ENCODE measurements around the gene CPAMD8.
A peak's percentile ranks its signal among the peaks of the same experiment; 100 is the strongest.
"Not testable (repeated sequence)": the region's sequence is repeated elsewhere in the genome, so short reads cannot be mapped to it uniquely, and the experiment has no call there.

The CPAMD8 gene

GRCh38 chr19:16938211-16938610 lies 88.4 kb downstream of the CPAMD8 start:
- TF ChIP-seq CTCF (IDR thresholded peaks at IDR 0.05; ENCODE audit: control extremely low read depth, extremely low read depth, low read depth, missing control alignments): no peak
- CTCF ChIA-PET: no interaction called here
- POLR2A ChIA-PET: no interaction called here
- DNase-seq (ENCODE audit: extremely low spot score): peak; percentile 3

- DNase-seq (ENCODE audit: extremely low spot score); POLR2A ChIA-PET; CTCF ChIA-PET: not testable (repeated sequence)
Measured at GRCh38 chr19:16937796-16938195, 88.8 kb downstream of the CPAMD8 start.

- ChIA-PET POLR2A (no interaction called here), CTCF (no interaction called here)
- no peak for DNase-seq (ENCODE audit: extremely low spot score)
- no peak for TF ChIP-seq CTCF (IDR thresholded peaks at IDR 0.05; ENCODE audit: control extremely low read depth, extremely low read depth, low read depth, missing control alignments)
Measured at GRCh38 chr19:16936901-16937300, 89.7 kb downstream of the CPAMD8 start.

GRCh38 chr19:16934489-16934888 lies 92.1 kb downstream of the CPAMD8 start:
- POLR2A ChIA-PET: no interaction called here
- no peak for DNase-seq (ENCODE audit: extremely low spot score)
- CTCF ChIA-PET: no interaction called here

GRCh38 chr19:16931306-16931705 lies 95.3 kb downstream of the CPAMD8 start:
- CTCF ChIA-PET: interaction anchor here (1.5 kb wide), 1 partner anchor 16 kb away, joined by 3 read pairs; no protein-coding TSS in a partner anchor
- no peak for TF ChIP-seq CTCF (IDR thresholded peaks at IDR 0.05; ENCODE audit: control extremely low read depth, extremely low read depth, low read depth, missing control alignments)
- DNase-seq (ENCODE audit: extremely low spot score): no peak
- POLR2A ChIA-PET: no interaction called here

More at GRCh38 chr19:16934489-16934888, 92.1 kb downstream of the CPAMD8 start:
- TF ChIP-seq CTCF (IDR thresholded peaks at IDR 0.05; ENCODE audit: control extremely low read depth, extremely low read depth, low read depth, missing control alignments): no peak

- no peak for DNase-seq (ENCODE audit: extremely low spot score)
- CTCF ChIA-PET: no interaction called here
- POLR2A ChIA-PET: no interaction called here
- no peak for TF ChIP-seq CTCF (IDR thresholded peaks at IDR 0.05; ENCODE audit: control extremely low read depth, extremely low read depth, low read depth, missing control alignments)
Measured at GRCh38 chr19:16930753-16931152, 95.9 kb downstream of the CPAMD8 start.

- POLR2A ChIA-PET: no interaction called here
- TF ChIP-seq CTCF (IDR thresholded peaks at IDR 0.05; ENCODE audit: control extremely low read depth, extremely low read depth, low read depth, missing control alignments): no peak
- CTCF ChIA-PET: no interaction called here
- DNase-seq (ENCODE audit: extremely low spot score): no peak
Measured at GRCh38 chr19:16928916-16929315, 97.7 kb downstream of the CPAMD8 start.

Data from GM10248 (cell line).